ENCODE data around the gene ACY1. TPM values are rescaled to one million over a fixed set of nuclear protein-coding genes. Genes with fewer than 3 reads are reported as not detected.

Gene ACY1
- total RNA-seq, 2 experiments from 2014 or later = 4.9 TPM

DNA sequence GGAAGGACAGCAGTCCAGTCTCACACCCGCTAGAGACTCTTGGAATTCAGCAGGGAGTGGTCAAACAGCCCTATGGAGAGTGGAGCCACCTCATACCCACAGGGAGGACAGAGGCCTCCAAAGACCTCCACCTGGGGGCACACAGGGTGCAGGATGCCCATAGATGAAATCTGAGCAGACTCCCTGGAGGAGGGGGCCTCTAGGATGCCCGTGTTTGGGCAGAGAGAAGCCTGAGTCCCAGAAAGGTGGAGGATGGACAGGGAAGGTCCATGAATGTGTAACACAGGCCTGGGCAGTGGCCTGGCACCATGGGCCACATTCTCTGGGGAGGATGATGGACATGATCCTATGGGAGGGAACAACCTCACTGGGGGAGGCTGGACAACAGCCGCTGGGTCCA is 51.3 kb downstream of the ACY1 start:
- POLR2A ChIA-PET = no interaction called here
- no peaks in the 10 kb centered on the region for H3K4me1 ChIP-seq (ENCODE audit: insufficient read depth, low read length)
- Mint-ChIP-seq H3K4me1 (ENCODE audit: low read depth) (no peaks in the 10 kb centered on the region), H3K36me3 (ENCODE audit: low read depth) (no peaks in the 10 kb centered on the region), H3K27me3 (no peaks in the 10 kb centered on the region), H3K4me3 (no peak overlapping the region), H3K27ac (no peak overlapping the region), H3K9me3 (no peaks in the 10 kb centered on the region)
- H3K4me3 ChIP-seq (ENCODE audit: low read length) = no peak overlapping the region
- TF ChIP-seq, protein P1, sequence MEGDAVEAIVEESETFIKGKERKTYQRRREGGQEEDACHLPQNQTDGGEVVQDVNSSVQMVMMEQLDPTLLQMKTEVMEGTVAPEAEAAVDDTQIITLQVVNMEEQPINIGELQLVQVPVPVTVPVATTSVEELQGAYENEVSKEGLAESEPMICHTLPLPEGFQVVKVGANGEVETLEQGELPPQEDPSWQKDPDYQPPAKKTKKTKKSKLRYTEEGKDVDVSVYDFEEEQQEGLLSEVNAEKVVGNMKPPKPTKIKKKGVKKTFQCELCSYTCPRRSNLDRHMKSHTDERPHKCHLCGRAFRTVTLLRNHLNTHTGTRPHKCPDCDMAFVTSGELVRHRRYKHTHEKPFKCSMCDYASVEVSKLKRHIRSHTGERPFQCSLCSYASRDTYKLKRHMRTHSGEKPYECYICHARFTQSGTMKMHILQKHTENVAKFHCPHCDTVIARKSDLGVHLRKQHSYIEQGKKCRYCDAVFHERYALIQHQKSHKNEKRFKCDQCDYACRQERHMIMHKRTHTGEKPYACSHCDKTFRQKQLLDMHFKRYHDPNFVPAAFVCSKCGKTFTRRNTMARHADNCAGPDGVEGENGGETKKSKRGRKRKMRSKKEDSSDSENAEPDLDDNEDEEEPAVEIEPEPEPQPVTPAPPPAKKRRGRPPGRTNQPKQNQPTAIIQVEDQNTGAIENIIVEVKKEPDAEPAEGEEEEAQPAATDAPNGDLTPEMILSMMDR (IDR thresholded peaks at IDR 0.05) = no peak
- ATAC-seq (ENCODE audit: poor library complexity) (no peak), DNase-seq (no peak)
- no peaks in the 10 kb centered on the region for H3K27me3 ChIP-seq (ENCODE audit: control insufficient read depth in 1 of 2, insufficient read depth in 2 of 2, low read length in 2 of 2)
- H3K36me3 ChIP-seq (ENCODE audit: insufficient read depth, low read length) = no peaks in the 10 kb centered on the region
- CTCF ChIA-PET = no interaction called here
- no peaks in the 10 kb centered on the region for H3K9me3 ChIP-seq (ENCODE audit: control insufficient read depth in 1 of 2, insufficient read depth in 1 of 2, low read length in 2 of 2)
- intact Hi-C loops (cut with DNase I, micrococcal nuclease) = no loop called here
- H3K27ac ChIP-seq (ENCODE audit: low read depth in 1 of 2, low read length in 2 of 2) = no peak overlapping the region

GRCh38 chr3:52036222-52036694 is 52.9 kb downstream of the ACY1 start:
- Mint-ChIP-seq H3K4me1 (ENCODE audit: low read depth) (no peaks in the 10 kb centered on the region), H3K36me3 (ENCODE audit: low read depth) (no peaks in the 10 kb centered on the region), H3K27me3 (no peaks in the 10 kb centered on the region), H3K4me3 (no peak overlapping the region), H3K27ac (no peak overlapping the region), H3K9me3 (no peaks in the 10 kb centered on the region)
- Histone ChIP-seq H3K27ac (ENCODE audit: low read depth in 1 of 2, low read length in 2 of 2) (no peak overlapping the region), H3K4me1 (ENCODE audit: insufficient read depth, low read length) (no peaks in the 10 kb centered on the region), H3K27me3 (ENCODE audit: control insufficient read depth in 1 of 2, insufficient read depth in 2 of 2, low read length in 2 of 2) (no peaks in the 10 kb centered on the region), H3K36me3 (ENCODE audit: insufficient read depth, low read length) (no peaks in the 10 kb centered on the region), H3K4me3 (ENCODE audit: low read length) (no peak overlapping the region), H3K9me3 (ENCODE audit: control insufficient read depth in 1 of 2, insufficient read depth in 1 of 2, low read length in 2 of 2) (no peaks in the 10 kb centered on the region)
- no peak for DNase-seq
- ATAC-seq (ENCODE audit: poor library complexity) = no peak
- TF ChIP-seq, protein P1 (IDR thresholded peaks at IDR 0.05) = no peak
- intact Hi-C loops (cut with DNase I, micrococcal nuclease) = loop anchor here in 1 of 2 experiments (2.0 kb wide), 1 partner anchor 87 kb away; no protein-coding TSS in a partner anchor
- POLR2A ChIA-PET = interaction anchor here (1.6 kb wide), 1 partner anchor 87 kb away, joined by 3 read pairs; no protein-coding TSS in a partner anchor
- CTCF ChIA-PET = interaction anchor here (1.0 kb wide), 1 partner anchor 87 kb away, joined by 7 read pairs; no protein-coding TSS in a partner anchor

GRCh38 chr3:52036829-52037228 is 53.5 kb downstream of the ACY1 start:
- H3K27ac Mint-ChIP-seq = no peak overlapping the region
- intact Hi-C loops (cut with DNase I, micrococcal nuclease) = loop anchor here in 1 of 2 experiments (2.0 kb wide), 1 partner anchor 86 kb away; no protein-coding TSS in a partner anchor
- CTCF ChIA-PET = interaction anchor here (1.0 kb wide), 1 partner anchor 86 kb away, joined by 7 read pairs; no protein-coding TSS in a partner anchor

More at GRCh38 chr3:52036829-52037228, 53.5 kb downstream of the ACY1 start:
- H3K36me3 Mint-ChIP-seq (ENCODE audit: low read depth) = no peaks in the 10 kb centered on the region
- no peak overlapping the region for H3K4me3 ChIP-seq (ENCODE audit: low read length)
- peaks cover 3% of the 10 kb centered on the region for H3K4me1 Mint-ChIP-seq (ENCODE audit: low read depth)
- H3K27me3 ChIP-seq (ENCODE audit: control insufficient read depth in 1 of 2, insufficient read depth in 2 of 2, low read length in 2 of 2) = no peaks in the 10 kb centered on the region
- POLR2A ChIA-PET = interaction anchor here (1.1 to 1.6 kb wide), 2 partner anchors 19 to 86 kb away, joined by 3 read pairs; partner anchors contain the start of gene DUSP7
- ATAC-seq (ENCODE audit: poor library complexity) (peak; percentile 46), DNase-seq (peak in 6 of 14 experiments; percentile 17 to 65 (median 46))
- H3K27me3 Mint-ChIP-seq = no peaks in the 10 kb centered on the region
- no peaks in the 10 kb centered on the region for H3K9me3 Mint-ChIP-seq
- peaks cover 5% of the 10 kb centered on the region for H3K4me1 ChIP-seq (ENCODE audit: insufficient read depth, low read length)
- H3K27ac ChIP-seq (ENCODE audit: low read depth in 1 of 2, low read length in 2 of 2) = no peak overlapping the region
- H3K4me3 Mint-ChIP-seq = no peak overlapping the region
- TF ChIP-seq, protein P1 (IDR thresholded peaks at IDR 0.05) = no peak
- H3K36me3 ChIP-seq (ENCODE audit: insufficient read depth, low read length) = no peaks in the 10 kb centered on the region
- no peaks in the 10 kb centered on the region for H3K9me3 ChIP-seq (ENCODE audit: control insufficient read depth in 1 of 2, insufficient read depth in 1 of 2, low read length in 2 of 2)
